Smooth muscle cell (in vitro differentiated cells): ENCODE data around the gene HECTD4. TPM values are rescaled to one million over a fixed set of nuclear protein-coding genes. Genes with fewer than 3 reads are reported as not detected.

Experiments
- DNase-seq: peaks from one replicate; lab custom pipeline; 2025; ENCODE audit not compliant: unreplicated experiment; lab: John Stamatoyannopoulos, UW
- H2AFZ ChIP-seq: fragments of 200-600 bp; sonication (generic); 2 replicates; pipeline ENCODE4 v1.6.0; 2016; ENCODE audit warnings: antibody characterized with exemption, low read depth, mild to moderate bottlenecking
- H3F3A ChIP-seq: fragments of 200-600 bp; sonication (generic); 2 replicates; pipeline ENCODE4 v1.6.0; 2017; ENCODE audit warnings: antibody characterized with exemption, low read depth
- H3K27ac ChIP-seq: fragments of 200-600 bp; sonication (generic); 2 replicates; pipeline ENCODE4 v1.5.1; 2016; ENCODE audit warnings: low read depth, mild to moderate bottlenecking
- H3K27me3 ChIP-seq: fragments of 200-600 bp; sonication (generic); 2 replicates; pipeline ENCODE4 v1.6.1; 2016; ENCODE audit warnings: low read depth, mild to moderate bottlenecking
- H3K36me3 ChIP-seq: fragments of 200-600 bp; sonication (generic); 2 replicates; pipeline ENCODE4 v1.5.1; 2016; ENCODE audit warnings: low read depth
- H3K4me1 ChIP-seq: fragments of 200-600 bp; sonication (generic); 2 replicates; pipeline ENCODE4 v1.5.1; 2016; ENCODE audit warnings: low read depth
- H3K4me2 ChIP-seq: fragments of 200-600 bp; sonication (generic); 2 replicates; pipeline ENCODE4 v1.6.0; 2016; ENCODE audit warnings: mild to moderate bottlenecking
- H3K4me3 ChIP-seq: fragments of 200-600 bp; sonication (generic); 2 replicates; pipeline ENCODE4 v1.5.1; 2016; ENCODE audit warnings: mild to moderate bottlenecking
- H3K79me2 ChIP-seq: fragments of 200-600 bp; sonication (generic); 2 replicates; pipeline ENCODE4 v1.6.0; 2016; ENCODE audit warnings: low read depth, mild to moderate bottlenecking
- H3K9ac ChIP-seq: fragments of 200-600 bp; sonication (generic); 2 replicates; pipeline ENCODE4 v1.6.0; 2016; ENCODE audit warnings: low read depth
- H3K9me3 ChIP-seq: fragments of 200-600 bp; sonication (generic); replicated peaks from 2 replicates; pipeline ENCODE4 v1.5.1; 2016; ENCODE audit warnings: low read depth
- H4K20me1 ChIP-seq: fragments of 200-600 bp; sonication (generic); 2 replicates; pipeline ENCODE4 v1.6.0; 2016; ENCODE audit warnings: low read depth
- CTCF ChIP-seq: fragments of 200-600 bp; sonication (generic); IDR thresholded peaks from 2 replicates; pipeline ENCODE4 v1.5.1; 2017; ENCODE audit warnings: borderline replicate concordance, mild to moderate bottlenecking, antibody characterized with exemption; ENCODE audit not compliant: insufficient read depth, poor library complexity, severe bottlenecking
- WGBS: methylation state at CpG from one replicate; pipeline ENCODE4 v1.1.7; 2016; ENCODE audit warnings: low lambda C conversion rate; 5-methylcytosine and 5-hydroxymethylcytosine counted together
- polyA plus RNA-seq: library from polyadenylated mRNA; unstranded; fragments of >200 nt; fragmentation: Nextera tagmentation; extraction: Ambion mirVana; gene quantifications from 2 replicates; pipeline ENCODE4 v1.2.1, GENCODE V29; 2016
- total RNA-seq: library from RNA; depleted of rRNA; stranded (reverse); fragments of >200 nt; gene quantifications from 2 replicates; pipeline ENCODE4 v1.2.3, GENCODE V29; 2014

HECTD4 gene
- total and polyA plus RNA-seq, 2 experiments from 2014 or later, result 6.6 to 16.9 TPM

GRCh38 chr12:112406519-112407488, 24.6 kb upstream of the HECTD4 start:
- Histone ChIP-seq H3K9ac (no peak overlapping the region), H3K27me3 (no peaks in the 10 kb centered on the region), H3K4me3 (peak overlapping the region; percentile 87), H3F3A (peaks cover 34% of the 10 kb centered on the region), H3K27ac (peak overlapping the region; percentile 81), H2AFZ (no peak overlapping the region), H3K9me3 (no peaks in the 10 kb centered on the region), H3K79me2 (peaks cover 24% of the 10 kb centered on the region), H3K4me1 (peaks cover 14% of the 10 kb centered on the region), H4K20me1 (peaks cover 39% of the 10 kb centered on the region), H3K36me3 (peaks cover 9% of the 10 kb centered on the region), H3K4me2 (peak overlapping the region; percentile 98)
- DNase-seq, result no peak
- no peak for TF ChIP-seq CTCF
- 93% methylated on average over 11 of the region's 11 CpGs for WGBS

GRCh38 chr12:112401903-112402498, 19.8 kb upstream of the HECTD4 start:
- no peak overlapping the region for H2AFZ ChIP-seq
- no peak overlapping the region for H3K27ac ChIP-seq
- no peak for DNase-seq
- TF ChIP-seq CTCF, result no peak
- no peak overlapping the region for H3K4me3 ChIP-seq
- no peaks in the 10 kb centered on the region for H3K27me3 ChIP-seq
- peaks cover 17% of the 10 kb centered on the region for H3F3A ChIP-seq
- 81% methylated on average over 5 of the region's 5 CpGs for WGBS
- H3K9ac ChIP-seq, result no peak overlapping the region
- peaks cover 2% of the 10 kb centered on the region for H3K4me1 ChIP-seq
- peaks cover 26% of the 10 kb centered on the region for H4K20me1 ChIP-seq
- peaks cover 2% of the 10 kb centered on the region for H3K79me2 ChIP-seq
- no peaks in the 10 kb centered on the region for H3K9me3 ChIP-seq
- no peak overlapping the region for H3K4me2 ChIP-seq
- peaks cover 9% of the 10 kb centered on the region for H3K36me3 ChIP-seq

- Histone ChIP-seq H3K79me2 (no peaks in the 10 kb centered on the region), H2AFZ (no peak overlapping the region), H4K20me1 (peaks cover 17% of the 10 kb centered on the region), H3K27ac (no peak overlapping the region), H3K4me1 (no peaks in the 10 kb centered on the region), H3K9me3 (no peaks in the 10 kb centered on the region), H3K36me3 (peaks cover 9% of the 10 kb centered on the region), H3K4me2 (no peak overlapping the region), H3K9ac (no peak overlapping the region), H3K4me3 (no peak overlapping the region), H3F3A (peaks cover 9% of the 10 kb centered on the region), H3K27me3 (no peaks in the 10 kb centered on the region)
- DNase-seq, result no peak
- WGBS, result 94% methylated on average over 5 of the region's 5 CpGs
- TF ChIP-seq CTCF, result no peak
Observed at GRCh38 chr12:112401054-112401453, 18.8 kb upstream of the HECTD4 start.
